ENCODE measurements around the gene KRTAP9-2.

DNA sequence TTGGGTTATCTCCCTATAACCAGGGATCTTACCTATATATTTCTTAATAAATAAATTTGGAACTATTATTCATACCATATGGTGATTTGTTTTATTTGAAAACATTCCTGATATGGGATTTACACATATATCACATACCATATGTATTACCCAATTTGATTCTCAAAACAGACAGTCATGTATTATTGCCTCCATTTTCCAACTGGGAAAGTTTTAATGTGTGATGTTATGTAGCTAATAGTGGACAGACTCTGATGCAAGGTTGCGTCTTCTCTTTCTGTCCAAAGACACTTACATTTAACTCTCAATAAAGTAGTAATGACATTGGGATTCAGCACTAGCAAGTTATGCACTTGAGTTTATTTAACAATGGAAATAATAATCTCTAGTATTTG is 29.8 kb downstream of the KRTAP9-2 start:
- TF ChIP-seq EZH2 (IDR thresholded peaks at IDR 0.05; ENCODE audit: insufficient read depth, poor library complexity, severe bottlenecking) (no peak), EZH2phosphoT487 (IDR thresholded peaks at IDR 0.05; ENCODE audit: insufficient read depth, low read depth) (no peak)

Data from GM23248 (cell line).